HG02973 (cell line): Measurements from ENCODE around the gene PRR5L.
A peak's percentile ranks its signal among the peaks of the same experiment; 100 is the strongest.

Experiments used
- ATAC-seq: cut with Tn5 transposase; IDR thresholded peaks from one replicate; pipeline ENCODE4 v1.9.1; 2021; ENCODE audit warnings: moderate library complexity; ENCODE audit not compliant: unreplicated experiment

Gene PRR5L

GRCh38 chr11:36356201-36356600 is 60.1 kb downstream of the PRR5L start:
- peak; percentile 50 for ATAC-seq

GRCh38 chr11:36357831-36358230 is 61.7 kb downstream of the PRR5L start:
- no peak for ATAC-seq

- no peak for ATAC-seq
These were observed 62.3 kb downstream of the PRR5L start for GRCh38 chr11:36358436-36358835.

GRCh38 chr11:36360318-36360717 is 64.2 kb downstream of the PRR5L start:
- ATAC-seq, result no peak

- ATAC-seq, result no peak
These were observed 64.8 kb downstream of the PRR5L start for GRCh38 chr11:36360826-36361415.

GRCh38 chr11:36361472-36361871 is 65.4 kb downstream of the PRR5L start:
- no peak for ATAC-seq

- ATAC-seq, result no peak
These were observed 65.9 kb downstream of the PRR5L start for GRCh38 chr11:36361901-36362391.

- no peak for ATAC-seq
These were observed 66.8 kb downstream of the PRR5L start for GRCh38 chr11:36362902-36363301.

- no peak for ATAC-seq
These were observed 67.5 kb downstream of the PRR5L start for GRCh38 chr11:36363361-36364268.

- ATAC-seq, result no peak
These were observed 68.7 kb downstream of the PRR5L start for GRCh38 chr11:36364551-36365325.

- ATAC-seq, result no peak
These were observed 69.8 kb downstream of the PRR5L start for GRCh38 chr11:36365907-36366306.

- no peak for ATAC-seq
These were observed 72.0 kb downstream of the PRR5L start for GRCh38 chr11:36367806-36368680.

- no peak for ATAC-seq
These were observed 75.1 kb downstream of the PRR5L start for GRCh38 chr11:36371181-36371580.

GRCh38 chr11:36371590-36371989 is 75.5 kb downstream of the PRR5L start:
- no peak for ATAC-seq

- ATAC-seq, result no peak
These were observed 76.1 kb downstream of the PRR5L start for GRCh38 chr11:36372101-36372771.

GRCh38 chr11:36373016-36374010 is 77.2 kb downstream of the PRR5L start:
- ATAC-seq, result no peak

- ATAC-seq, result no peak
These were observed 78.6 kb downstream of the PRR5L start for GRCh38 chr11:36374726-36375125.

GRCh38 chr11:36375353-36376008 is 79.4 kb downstream of the PRR5L start:
- ATAC-seq, result no peak
